ENCODE measurements around the gene SLC38A3.
A peak's percentile ranks its signal among the peaks of the same experiment; 100 is the strongest.
"Not testable (repeated sequence)": the region's sequence is repeated elsewhere in the genome, so short reads cannot be mapped to it uniquely, and the experiment has no call there.

The SLC38A3 gene

DNA sequence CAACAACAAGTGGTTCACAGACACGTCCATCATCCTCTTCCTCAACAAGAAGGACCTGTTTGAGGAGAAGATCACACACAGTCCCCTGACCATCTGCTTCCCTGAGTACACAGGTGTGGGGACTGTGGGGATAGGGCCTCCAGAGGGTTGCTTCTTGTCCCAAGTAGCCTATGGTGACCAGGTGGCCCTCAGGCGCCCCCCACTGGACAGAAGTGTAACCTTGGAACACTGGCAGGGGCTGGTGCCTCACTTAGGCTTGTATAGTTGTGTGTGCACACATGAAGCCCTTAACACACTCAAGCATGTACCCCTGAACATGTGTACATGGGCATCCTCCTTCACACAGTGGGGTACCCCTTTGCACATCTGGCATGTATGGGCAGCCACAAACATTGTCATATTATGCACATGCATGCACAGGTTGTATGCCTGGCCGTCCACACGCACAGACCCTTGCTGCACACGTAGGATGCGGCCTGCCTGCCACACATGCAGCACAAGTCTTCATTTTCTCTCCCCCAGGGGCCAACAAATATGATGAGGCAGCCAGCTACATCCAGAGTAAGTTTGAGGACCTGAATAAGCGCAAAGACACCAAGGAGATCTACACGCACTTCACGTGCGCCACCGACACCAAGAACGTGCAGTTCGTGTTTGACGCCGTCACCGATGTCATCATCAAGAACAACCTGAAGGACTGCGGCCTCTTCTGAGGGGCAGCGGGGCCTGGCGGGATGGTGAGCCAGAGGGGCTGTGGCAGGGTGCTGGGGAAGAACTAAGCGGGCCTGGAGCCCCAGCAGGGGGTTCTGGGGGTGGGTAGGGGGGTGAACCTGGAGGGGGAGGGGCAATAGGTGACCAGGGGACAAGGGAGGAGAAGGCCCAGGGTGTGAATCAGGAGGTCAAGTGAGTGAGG, 52.2 kb downstream of the SLC38A3 start:
- DNase-seq = no peak

DNA sequence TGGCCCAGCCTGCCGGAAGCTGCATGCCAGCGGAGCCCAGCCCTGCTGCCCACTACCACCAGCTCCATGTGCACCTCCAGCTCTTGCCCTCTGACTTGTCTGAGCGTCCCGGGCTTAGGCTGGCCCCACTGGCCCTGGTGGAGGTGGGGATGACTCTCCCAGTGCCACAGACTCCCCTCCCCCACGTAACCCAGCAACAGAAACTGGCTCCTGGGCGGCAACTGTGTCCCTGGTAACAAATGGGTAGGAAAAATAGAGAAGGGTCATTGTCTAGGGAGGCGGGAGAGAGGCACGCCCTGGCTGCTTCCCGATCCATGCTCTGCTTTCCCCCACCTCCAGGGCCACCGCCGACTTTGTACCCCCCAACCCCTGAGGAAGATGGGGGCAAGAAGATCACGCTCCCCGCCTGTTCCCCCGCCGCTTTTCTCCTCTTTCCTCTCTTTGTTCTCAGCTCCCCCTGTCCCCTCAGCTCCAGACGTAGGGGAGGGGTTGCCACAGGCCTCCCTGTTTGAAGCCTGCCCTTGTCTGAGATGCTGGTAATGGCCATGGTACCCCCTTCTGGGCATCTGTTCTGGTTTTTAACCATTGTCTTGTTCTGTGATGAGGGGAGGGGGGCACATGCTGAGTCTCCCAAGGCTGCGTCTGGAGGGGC, 53.1 kb downstream of the SLC38A3 start:
- DNase-seq = no peak

DNA sequence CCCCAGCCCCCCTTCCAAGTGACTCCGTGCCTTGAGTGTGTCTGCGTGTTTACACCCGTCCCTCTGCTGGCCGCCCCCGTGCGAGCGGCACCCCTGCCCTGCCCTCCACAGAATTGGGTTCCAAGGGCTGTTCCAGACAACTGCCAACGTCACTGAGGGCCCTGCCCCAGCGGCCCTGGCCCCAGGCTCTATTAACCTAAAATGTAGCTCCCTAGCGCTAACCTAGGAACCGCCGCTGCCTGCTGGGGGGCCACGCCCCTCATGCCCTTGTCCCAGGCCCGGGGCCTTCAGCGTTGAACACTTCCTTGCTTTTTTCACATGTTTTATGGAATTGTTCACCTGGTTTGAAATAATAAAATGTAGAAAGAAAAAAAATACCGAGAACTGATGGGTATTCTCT, 53.9 kb downstream of the SLC38A3 start:
- no peak for DNase-seq

DNA sequence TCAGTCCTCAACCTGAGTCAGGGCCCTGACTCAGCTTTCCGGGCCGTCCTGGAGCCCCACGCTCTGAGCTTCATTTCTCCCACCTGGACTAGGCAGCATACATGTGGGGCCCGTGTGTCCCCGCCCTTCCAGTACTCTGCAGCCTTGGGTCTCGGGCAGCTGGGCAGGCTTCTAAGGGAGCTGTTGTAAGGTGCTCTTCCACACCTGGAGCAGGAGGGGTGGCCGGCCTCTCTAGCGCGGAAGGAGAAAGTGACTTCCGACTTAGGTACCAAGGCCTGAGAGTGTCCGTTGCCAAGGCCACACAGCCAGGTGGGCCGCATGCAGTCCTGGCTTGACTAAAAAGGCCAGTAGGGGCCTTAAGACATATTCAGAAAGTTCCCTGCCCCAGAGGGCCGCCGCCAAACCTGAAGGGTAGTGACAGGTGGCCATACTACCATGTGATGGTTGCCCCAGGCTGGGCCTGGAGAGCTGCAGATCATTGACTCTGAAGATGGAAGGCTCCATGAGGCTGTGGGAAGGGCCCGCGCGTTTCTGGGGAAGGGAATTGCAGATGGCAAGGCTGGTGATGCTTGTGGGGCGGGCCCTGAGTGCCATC, 54.5 kb downstream of the SLC38A3 start:
- no peak for DNase-seq

DNA sequence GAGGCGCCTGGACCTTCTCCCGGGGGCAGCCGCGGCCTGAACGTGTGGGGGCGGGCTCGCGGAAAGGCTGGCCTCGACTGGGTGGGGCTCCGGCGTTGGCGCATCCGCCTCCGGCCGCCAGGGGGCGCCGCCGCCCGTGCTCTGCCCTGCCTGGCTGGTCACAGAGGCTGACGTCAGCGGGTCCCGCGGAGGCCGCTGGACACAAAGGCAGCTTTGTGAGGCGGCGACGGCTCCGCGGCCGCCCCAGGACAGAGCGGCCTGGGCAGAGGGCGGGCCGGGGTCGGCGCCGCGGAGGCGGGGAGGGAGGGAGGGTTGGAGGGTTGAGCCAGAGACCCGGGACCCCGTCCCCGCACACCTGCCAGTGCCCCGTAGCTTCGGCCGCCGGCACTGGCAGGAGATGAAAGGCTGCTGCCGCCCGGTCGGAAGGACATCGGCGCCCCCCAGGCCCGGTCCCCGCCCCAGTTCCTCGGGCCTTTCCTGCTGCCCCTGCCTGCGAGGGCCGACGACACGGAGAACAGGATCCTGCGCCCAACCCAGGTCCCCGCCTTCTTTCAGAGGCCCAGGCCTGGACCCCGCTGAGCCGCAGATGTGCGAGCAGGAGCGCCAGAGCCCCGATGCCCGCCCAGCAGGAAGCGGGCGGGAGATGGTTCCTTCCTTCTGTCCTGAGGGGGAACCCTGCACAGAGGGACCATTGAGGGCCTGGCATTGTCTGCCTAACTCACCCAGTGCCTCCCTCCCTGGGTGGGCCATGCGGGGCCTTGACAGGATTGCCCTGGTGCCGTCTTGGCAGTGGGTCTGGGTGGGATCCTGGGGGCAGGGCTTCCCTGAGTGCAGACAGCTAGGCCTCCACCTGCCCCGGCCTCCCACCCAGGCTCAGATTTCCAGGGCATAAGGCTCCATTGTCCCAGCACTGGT, 55.2 kb downstream of the SLC38A3 start:
- peak; percentile 66 for DNase-seq

DNA sequence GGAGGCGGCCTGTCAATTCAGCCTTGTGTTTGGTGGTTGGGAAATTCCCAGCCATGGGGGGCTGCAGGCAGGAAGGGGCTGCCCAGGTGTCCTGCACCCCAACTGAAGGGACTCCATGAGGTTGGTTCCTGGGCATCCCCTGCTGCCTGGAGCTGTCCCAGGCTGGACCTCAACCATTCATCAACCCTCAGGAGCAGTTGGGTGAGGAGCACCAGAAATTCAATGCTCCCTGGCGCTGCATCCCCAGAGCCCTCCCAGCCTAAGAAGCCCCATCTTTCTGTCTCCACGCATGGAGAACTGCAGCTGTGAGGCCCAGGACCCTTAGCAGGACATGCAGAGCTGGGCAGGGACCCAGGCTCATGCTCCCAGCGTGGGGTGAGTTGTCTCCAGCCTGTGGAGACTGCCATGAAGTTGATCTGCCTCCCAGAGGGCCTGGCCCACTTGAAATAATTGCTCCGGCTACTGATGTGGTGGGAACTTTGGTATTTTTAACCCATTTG, 55.9 kb downstream of the SLC38A3 start:
- DNase-seq = no peak

DNA sequence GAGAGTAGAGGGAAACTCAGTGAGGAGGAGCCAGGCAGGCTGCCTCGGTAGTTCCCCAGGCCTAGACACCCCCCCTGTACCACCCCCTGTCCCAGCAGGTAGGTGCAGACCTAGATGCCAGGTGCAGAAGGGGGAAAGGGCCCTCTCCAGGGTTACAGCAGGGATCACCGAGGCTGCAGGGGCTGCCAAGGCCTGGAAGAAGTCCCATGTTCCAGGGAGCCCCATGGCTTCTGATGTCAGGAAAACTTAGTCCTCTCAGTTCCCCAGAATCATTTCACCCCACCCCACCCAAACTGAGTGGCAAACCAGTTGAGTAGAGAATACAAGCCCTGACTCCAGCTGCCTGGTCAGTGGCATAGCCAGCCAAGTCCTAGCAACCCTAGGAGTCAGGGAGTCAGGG, 56.4 kb downstream of the SLC38A3 start:
- DNase-seq = no peak

DNA sequence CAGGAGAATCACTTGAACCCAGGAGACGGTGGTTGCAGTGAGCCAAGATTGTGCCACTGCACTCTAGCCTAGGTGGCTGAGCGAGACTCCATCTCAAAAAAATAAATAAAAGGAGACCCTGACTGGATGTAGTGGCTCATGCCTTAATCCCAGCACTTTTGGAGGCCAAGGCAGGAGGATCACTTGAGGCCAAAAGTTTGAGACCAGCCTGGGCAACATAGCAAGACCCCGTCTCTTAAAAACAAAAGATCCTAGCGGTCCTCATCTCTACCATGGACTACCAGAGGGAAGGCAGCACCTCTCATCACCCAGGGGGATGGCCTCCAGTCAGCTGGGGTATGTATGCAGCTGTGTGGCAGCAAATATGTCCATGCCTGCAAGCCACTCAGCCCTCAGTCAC, 57.1 kb downstream of the SLC38A3 start:
- DNase-seq = not testable (repeated sequence)

DNA sequence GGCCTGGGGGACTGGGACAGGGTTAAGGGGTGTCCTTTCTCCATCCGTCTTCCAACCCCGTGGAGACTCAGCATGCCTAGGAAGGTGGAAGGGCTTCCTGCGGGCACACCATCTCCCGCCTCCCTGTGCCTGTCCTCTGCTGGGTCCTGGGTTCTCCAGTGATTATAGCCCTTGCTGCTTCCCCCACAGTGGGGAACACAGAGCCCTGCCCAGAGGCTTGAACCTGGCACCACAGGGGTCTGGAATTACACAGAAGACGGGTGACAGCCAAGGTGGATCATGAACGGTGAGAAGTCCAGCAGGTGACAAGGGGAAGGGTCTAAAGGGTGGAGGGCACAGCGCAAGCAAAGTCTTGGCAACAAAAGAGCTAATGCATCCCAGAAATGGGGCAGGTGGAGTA, 57.7 kb downstream of the SLC38A3 start:
- no peak for DNase-seq

DNA sequence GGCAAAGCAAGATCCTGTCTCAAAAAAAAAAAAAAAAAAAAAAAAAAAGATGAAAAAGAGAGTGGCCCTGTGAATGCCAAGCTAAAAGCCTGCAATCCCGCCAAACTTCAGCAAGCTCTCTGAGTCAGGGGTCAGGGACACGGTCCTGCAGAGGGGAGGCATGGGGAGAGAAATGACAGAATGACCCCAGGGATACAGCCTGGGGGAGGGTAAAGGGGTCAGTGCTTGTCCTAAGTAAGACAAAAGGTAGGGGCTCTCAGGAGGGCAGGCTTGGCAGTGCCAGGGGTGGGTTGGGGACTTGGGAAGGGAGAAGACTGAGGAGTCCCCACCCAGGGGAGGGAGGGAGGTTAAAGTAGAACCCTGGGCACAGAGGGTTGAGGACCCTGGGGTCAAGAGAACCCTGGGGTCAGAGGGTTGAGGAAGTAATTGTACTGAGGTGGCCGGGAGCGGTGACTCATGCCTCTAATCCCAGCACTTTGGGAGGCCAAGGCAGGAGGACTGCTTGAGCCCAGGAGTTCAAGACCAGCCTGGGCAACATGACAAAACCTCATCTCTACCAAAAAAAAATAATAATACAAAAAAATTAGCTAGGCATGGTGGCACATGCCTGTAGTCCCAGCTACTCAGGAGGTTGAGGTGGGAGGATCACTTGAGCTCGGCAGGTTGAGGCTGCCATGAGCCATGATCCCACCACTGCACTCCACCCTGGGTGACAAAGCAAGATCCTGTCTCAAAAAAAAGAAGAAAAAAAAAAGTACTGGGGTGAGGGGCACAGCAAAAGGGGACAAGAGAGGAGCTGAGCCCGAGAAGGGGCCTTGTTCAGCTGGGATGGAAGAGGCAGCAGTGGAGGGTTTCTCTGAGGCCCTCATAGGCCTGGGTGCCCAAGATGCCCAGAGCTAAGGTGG, 58.7 kb downstream of the SLC38A3 start:
- no peak for DNase-seq

DNA sequence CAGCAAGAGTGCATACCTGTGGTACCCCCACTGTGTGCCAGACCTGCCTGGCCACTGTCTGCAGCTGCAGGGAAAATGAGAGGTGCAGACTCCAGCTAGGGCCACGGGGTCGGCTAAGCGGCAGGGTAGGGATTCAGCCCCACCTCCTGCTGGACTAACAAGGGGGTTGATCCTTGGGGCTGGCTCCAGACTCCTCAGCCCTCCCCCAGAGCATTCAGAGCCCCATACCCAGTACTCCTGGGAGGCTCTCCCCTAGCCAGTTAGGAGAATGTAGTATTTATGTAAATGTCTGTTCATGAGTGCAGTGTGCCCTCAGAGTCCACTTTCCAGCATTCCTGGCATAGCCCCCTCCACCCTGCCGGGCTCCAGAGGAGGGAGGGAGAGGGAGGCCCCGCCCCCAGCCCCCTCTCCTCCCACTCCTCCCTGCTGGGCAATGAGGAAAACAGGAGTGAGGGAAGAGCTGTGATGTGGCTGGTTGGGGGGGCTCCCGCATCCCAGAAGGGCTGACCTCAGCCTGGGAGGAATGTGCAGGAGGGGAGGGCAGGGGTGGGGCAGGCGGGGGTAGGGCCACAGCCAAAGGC, 59.4 kb downstream of the SLC38A3 start:
- no peak for DNase-seq

DNA sequence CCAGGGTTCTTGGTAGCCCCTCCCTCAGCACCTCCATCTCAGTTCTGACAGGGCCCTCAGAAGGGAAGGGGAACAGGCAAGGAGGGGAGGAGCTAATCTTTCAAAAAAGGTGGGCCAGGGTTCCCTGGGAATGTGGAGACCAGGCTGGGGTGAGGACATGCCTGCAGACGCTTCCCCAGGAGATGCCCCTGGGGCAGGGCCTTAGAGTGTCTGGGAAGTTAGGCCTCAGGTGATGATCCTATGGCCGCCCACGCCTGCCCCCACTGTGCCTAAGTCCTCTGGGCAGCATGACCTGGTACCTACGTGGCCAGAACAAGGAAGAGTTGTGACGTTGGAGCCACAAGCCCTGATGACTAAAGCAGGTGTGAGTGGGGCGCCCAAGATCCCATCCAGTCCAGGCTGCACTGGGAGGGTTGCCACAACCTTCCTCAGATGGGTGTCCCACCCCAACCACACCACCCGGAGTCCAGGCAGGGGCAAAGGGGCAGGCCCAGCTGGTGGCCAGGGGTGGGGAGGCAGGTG, 60.0 kb downstream of the SLC38A3 start:
- no peak for DNase-seq

DNA sequence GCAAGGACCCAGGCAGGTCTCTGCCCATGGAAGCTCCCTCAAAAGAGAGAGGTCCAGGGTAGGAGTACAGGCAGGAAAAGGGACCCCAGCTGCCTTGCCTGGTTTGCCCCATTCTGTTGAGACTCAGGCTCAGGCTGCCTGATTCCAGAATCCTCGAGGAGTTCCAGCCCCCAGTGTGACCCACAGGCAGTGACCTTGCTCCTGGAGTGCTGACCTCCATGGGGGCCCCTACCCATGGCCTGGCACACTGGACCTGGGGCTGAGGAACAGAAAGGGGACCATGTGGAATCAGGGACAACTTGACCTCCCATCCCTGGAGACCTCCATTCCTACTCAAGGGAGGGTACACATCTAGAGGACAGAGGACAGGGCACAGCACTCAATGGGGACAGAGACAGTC, 60.5 kb downstream of the SLC38A3 start:
- no peak for DNase-seq

DNA sequence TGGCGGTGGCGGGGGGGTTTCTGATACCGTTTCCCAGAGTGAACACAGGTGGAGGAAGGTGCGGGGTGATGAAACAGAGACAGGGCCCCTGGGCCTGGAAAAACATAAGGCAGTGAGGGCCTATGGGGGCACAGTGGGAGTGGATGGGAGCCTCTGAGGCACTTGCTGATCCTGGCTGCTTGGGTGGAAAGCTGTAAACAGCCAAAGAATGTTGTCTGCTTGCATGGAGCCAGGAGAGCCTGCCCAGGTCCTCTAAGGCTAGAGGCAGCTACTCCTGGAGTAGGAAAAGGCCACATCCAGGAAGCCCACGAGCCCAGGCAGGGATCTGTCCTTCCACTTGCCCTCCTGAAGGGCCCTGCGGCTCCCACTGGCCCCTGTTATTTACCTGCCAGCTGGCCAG, 60.9 kb downstream of the SLC38A3 start:
- no peak for DNase-seq

DNA sequence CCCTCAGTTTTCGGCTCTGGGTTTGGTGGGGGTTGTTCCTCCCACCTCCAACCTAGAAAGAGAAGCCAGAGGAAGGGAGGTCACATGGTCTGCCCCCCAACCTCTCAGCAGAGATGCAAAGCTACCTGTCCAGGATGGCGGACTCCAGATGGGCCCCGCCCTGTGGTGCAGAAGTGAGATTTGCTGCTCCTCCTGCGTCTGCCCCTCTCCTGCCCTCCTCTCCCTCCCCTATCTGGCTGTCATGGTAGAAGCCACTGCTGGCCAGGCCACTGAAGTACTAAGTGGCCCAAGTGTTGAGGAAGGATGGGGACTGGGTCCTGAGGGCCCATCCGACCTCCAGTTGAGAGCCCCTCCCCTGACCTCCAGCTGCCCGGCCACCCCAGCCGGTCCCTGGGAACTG, 61.8 kb downstream of the SLC38A3 start:
- DNase-seq = no peak

DNA sequence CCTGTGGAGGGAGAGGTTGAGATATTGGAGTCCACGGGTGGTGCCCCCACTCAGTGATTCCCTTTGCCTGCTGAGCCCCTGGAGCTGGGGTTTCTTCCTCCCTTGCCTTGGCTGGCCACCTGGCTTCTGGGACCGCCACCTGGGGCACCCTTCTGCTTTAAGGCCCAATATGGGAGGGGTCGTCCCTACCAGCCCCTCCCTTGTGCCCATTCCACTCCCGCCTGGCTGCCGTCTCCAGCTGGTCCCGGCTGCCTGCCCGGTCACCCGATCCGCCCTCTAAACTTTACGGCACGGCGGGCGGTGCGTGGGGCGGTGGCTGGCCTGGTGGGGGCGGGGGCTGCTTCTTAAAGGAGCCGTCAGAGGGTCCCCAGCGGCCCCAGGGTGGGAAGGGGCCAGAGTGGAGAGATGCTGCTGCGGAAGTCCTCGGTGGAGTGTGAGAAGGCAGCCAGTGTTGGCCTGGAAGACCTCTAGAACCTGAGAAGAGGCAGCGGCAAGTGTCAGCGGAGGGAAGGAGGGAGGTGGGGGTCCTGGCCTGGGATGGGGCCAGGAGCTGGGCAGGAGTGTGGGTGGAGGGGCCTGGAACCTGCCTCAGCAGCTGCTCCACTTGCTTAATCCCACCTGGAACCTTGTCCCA, 62.3 kb downstream of the SLC38A3 start:
- no peak for DNase-seq

DNA sequence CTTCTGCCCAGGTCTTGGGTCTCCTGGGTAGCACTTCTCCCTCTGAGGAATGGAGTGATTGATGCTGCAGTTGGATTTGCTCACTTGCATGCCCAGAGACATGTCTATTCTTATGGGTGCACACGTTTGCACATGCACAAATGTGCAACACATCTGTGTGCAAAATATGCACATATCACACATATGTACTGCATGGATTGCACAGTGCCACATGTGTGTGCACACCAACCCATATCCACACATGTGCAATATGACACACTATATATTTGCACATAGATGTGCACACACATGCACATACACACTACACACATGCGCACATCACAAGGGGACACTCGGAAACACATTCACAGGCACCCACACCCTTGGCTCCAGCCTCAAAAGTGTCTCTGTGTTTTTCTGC, 63.2 kb downstream of the SLC38A3 start:
- DNase-seq = no peak

DNA sequence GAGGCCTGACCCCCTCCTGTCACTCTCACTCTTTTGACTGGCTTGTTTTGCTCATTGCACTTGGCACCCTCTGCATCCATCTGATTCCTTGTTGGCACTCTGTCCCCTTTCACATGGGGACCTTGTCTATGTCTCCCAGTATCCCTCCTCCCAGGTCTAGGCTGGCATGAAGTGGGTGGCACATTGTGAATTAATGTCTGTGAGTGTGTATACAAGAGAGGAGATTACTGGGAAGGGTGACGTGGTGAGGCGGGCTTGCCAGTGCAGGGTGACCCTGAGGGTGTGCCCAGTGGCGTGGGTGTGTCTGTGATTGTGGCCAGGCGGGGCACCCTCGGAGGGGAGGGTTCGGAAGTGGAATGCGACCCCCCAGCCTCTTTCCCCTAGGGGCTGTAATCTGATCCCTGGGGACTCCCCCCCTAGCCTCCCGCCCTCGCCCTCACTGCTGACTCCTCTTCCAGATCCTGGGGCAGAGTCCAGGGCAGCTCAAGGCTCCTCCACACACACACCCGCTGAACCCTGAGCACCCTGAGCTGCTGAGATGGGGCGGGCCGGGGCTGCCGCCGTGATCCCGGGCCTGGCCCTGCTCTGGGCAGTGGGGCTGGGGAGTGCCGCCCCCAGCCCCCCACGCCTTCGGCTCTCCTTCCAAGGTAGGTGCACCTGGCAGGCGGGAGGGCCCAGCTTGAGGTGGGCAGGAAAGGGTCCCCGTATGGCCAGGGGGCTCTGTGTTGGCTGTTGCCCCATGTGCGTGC, 63.8 kb downstream of the SLC38A3 start, which contains the start of gene SEMA3B:
SEMA3B (plus strand) TSS at position 445 of the 749 bp plus-strand sequence; CDS start at position 539, 94 bp downstream.
- no peak for DNase-seq

DNA sequence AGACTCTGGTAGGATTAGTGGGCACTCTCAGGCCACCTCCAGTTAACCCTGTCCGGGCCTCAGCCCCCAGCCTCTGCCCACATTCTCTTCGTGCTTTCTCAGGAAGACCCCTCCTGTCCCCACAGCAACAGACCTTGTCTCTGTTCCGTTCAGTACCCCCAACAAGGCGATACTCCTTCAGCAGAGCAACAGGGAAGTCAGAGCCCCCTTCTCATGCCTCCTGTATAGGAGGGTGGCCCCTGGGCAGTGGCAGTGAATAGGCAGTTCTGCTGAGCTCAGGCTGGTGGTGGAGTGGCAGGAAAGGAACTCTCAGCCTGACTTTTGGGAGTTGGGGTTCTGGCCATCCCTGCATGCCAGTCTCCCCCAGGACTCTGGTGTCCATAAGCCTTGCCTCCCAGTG, 64.4 kb downstream of the SLC38A3 start:
- DNase-seq = no peak

DNA sequence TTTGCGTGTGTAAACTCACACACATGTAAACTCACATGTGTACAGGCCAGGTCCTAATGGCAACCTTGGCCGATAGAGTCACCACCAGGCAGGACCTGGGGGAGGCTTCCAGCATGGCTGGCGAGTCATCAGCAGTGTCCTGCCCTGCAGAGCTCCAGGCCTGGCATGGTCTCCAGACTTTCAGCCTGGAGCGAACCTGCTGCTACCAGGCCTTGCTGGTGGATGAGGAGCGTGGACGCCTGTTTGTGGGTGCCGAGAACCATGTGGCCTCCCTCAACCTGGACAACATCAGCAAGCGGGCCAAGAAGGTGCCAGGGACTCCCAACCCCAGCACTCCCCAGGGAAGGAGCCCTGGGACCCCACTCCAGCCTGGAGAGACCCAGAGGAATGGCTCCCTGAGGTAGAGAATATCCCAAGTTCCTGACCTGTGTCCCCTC, 64.9 kb downstream of the SLC38A3 start:
- DNase-seq = no peak
